Gastroesophageal sphincter (tissue), 3 donors: ENCODE data around the gene MKRN2.

Experiments
- CTCF ChIP-seq, 4 experiments: fragments of 200-600 bp in 2 of 4; fragments of 450-650 bp in 2 of 4; sonication (generic) in 1 of 4; IDR thresholded peaks; one replicate each; pipeline ENCODE4 v1.5.1; 2017 to 2019; ENCODE audit warnings: antibody characterized with exemption in 4 of 4, mild to moderate bottlenecking in 2 of 4, moderate library complexity in 2 of 4
- POLR2A ChIP-seq, 2 donors: fragments of 450-650 bp; IDR thresholded peaks; one replicate each; pipeline ENCODE4 v1.6.1; 2017; ENCODE audit warnings: antibody characterized with exemption in 2 of 2, mild to moderate bottlenecking in 2 of 2, moderate library complexity in 1 of 2

DNA sequence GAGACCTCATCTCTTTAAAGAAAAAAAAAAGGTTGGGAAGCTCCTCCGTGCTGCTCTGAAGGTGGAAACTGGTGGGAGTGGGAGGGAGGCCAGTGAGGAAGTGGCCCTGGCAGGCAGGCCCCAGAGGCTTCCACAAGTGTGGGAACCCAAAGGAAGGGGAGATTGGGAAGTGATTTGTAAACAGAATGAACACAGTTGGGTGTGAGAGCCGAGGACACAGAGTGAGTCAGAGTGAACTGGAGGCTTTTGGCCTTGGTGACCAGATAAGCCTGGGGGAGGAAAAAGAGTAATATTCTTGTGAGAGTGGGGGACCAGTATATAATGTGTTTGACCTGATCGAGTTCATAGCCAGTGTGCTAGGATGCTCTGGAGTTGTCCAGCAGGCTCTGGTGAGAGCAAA is 23.0 kb downstream of the MKRN2 start:
- TF ChIP-seq CTCF (IDR thresholded peaks at IDR 0.05) (no peak), POLR2A (IDR thresholded peaks at IDR 0.05) (no peak)
